SK-N-SH (cell line): ENCODE results near the gene HPCAL1.
A peak's percentile ranks its signal among the peaks of the same experiment; 100 is the strongest.

ENCODE experiments used
- POLR2AphosphoS5 ChIP-seq: IDR thresholded peaks from 2 replicates; pipeline ENCODE4 v1.6.1; 2012; ENCODE audit warnings: low read depth, low read length
- TAF1 ChIP-seq: IDR thresholded peaks from 2 replicates; pipeline ENCODE4 v1.6.1; 2012; ENCODE audit warnings: low read depth, mild to moderate bottlenecking, low read length, moderate library complexity, borderline replicate concordance
- TF ChIP-seq, protein P1 (sequence below): fragments of 150-350 bp; IDR thresholded peaks from 2 replicates; pipeline ENCODE4 v1.6.1; 2016; ENCODE audit warnings: mild to moderate bottlenecking, low read depth, low read length
- TF ChIP-seq, protein P2 (sequence below): fragments of 200-600 bp; sonication (generic); IDR thresholded peaks from 2 replicates; pipeline ENCODE4 v1.6.1; 2017; ENCODE audit warnings: antibody characterized with exemption, mild to moderate bottlenecking, moderate library complexity
- TF ChIP-seq, protein P3 (sequence below): fragments of 150-350 bp; IDR thresholded peaks from 2 replicates; pipeline ENCODE4 v1.6.1; 2017; ENCODE audit warnings: antibody characterized with exemption, low read length, low read depth, borderline replicate concordance

DNA sequence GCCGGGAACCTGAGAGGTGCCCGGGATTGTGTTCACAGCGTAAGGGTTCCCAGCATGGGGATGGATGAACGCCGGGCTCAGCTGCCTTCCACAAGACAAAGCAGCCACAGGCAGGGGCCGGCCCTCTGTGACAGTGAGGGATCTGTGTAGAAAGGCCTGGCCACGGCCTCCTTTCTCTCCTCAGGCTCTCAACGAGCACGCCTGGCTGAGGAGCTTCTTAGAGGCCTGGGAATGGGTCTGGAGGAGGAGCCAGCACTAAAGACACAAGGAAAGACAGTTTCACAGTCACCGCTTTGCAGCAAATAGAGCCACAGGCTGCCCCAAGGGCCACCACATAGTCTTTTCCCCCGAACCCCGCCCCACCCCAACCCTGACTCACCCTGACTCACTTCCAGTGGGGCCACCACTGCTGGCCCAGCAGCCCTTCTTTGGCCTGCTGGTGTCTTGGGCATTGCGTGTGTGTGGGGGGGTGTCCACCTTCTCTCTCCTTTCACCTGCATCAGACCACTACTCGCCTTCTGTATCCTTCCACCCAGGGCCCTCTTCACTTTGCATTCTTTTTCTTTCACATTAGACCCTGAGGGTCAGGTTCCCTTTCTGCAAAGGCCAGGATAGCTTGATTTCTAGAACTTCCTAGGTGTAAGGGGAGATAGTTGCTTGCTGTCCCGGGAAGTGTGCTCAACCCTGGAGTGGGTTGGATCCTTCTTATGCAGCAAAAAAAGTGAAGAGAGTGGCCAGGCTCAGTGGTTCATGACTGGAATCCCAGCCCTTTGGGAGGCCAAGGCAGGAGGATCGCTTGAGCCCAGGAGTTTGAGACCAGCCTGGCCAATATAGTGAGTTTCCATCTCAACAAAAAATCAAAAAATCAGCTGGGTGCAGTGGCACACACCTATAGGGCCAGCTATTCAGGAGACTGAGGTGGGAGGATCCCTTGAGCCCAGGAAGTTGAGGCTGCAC, 19.3 kb upstream of the HPCAL1 start:
- TF ChIP-seq, protein P1, sequence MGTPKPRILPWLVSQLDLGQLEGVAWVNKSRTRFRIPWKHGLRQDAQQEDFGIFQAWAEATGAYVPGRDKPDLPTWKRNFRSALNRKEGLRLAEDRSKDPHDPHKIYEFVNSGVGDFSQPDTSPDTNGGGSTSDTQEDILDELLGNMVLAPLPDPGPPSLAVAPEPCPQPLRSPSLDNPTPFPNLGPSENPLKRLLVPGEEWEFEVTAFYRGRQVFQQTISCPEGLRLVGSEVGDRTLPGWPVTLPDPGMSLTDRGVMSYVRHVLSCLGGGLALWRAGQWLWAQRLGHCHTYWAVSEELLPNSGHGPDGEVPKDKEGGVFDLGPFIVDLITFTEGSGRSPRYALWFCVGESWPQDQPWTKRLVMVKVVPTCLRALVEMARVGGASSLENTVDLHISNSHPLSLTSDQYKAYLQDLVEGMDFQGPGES: no peak
- TF ChIP-seq TAF1: peak; percentile 52; the same call in 1 of the 2 replicates
- TF ChIP-seq, protein P2, sequence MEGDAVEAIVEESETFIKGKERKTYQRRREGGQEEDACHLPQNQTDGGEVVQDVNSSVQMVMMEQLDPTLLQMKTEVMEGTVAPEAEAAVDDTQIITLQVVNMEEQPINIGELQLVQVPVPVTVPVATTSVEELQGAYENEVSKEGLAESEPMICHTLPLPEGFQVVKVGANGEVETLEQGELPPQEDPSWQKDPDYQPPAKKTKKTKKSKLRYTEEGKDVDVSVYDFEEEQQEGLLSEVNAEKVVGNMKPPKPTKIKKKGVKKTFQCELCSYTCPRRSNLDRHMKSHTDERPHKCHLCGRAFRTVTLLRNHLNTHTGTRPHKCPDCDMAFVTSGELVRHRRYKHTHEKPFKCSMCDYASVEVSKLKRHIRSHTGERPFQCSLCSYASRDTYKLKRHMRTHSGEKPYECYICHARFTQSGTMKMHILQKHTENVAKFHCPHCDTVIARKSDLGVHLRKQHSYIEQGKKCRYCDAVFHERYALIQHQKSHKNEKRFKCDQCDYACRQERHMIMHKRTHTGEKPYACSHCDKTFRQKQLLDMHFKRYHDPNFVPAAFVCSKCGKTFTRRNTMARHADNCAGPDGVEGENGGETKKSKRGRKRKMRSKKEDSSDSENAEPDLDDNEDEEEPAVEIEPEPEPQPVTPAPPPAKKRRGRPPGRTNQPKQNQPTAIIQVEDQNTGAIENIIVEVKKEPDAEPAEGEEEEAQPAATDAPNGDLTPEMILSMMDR: no peak
- TF ChIP-seq, protein P3, sequence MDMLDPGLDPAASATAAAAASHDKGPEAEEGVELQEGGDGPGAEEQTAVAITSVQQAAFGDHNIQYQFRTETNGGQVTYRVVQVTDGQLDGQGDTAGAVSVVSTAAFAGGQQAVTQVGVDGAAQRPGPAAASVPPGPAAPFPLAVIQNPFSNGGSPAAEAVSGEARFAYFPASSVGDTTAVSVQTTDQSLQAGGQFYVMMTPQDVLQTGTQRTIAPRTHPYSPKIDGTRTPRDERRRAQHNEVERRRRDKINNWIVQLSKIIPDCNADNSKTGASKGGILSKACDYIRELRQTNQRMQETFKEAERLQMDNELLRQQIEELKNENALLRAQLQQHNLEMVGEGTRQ: no peak
- TF ChIP-seq POLR2AphosphoS5: peak; percentile 38; the same call in 1 of the 2 replicates
